GM19455 (cell line): Measurements from ENCODE around the gene RHOG.
"Not testable (repeated sequence)": the region's sequence is repeated elsewhere in the genome, so short reads cannot be mapped to it uniquely, and the experiment has no call there.

Experiments used
- ATAC-seq: cut with Tn5 transposase; IDR thresholded peaks from one replicate; pipeline ENCODE4 v1.9.1; 2021; ENCODE audit not compliant: unreplicated experiment

RHOG gene

DNA sequence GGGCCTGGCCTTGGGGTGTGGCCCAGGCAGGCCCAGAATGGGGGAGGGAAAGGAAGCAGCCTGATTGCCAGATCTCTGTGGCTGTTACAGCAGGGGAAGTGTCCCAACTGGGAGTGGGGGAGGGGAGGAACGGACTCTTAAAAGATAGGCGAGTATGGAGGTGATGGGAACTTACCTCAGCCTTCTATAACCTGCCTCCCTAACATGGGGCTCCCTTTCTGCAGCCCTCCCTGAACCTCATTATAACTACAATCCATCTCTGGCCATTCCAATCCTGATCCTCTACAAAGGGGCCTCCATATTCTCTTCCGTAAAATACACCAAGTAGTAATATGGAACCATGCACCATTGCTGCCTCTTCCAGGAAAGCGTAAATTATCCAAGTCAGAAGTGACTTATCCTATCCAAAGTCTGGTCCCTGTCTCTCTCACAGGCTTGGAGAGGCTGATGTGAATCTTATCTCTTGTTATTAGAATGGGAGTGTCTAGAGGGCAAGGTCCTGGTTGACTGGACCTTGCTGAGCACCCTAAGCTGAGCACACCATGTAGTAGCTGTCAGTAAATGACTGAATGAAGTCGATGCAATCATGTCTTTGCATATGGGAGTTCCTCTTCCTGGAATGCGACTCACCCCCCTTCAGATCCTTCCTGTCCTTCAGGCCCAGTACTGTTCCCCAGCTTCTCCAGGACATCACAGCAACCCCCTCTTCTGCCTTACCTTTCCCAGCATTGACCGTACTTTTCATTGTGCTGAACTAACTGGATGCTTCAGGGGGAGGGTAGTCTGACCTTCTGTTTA, 5.9 kb downstream of the RHOG start:
- ATAC-seq: no peak

DNA sequence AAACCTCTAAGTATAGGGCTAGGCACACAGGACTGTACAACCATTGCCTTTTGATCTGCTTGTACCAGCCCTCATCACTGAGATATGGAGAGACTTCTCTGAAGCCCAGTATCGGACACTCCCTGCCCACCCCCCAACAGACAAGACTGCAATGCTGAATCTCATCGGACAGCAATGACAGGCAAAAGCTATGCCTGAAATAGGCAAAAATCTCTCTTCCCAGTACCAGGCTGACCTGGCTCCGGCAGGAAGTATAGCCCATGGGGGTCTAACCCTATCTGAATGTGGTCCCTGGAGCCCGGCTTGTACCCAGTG, 6.5 kb downstream of the RHOG start:
- ATAC-seq: no peak

DNA sequence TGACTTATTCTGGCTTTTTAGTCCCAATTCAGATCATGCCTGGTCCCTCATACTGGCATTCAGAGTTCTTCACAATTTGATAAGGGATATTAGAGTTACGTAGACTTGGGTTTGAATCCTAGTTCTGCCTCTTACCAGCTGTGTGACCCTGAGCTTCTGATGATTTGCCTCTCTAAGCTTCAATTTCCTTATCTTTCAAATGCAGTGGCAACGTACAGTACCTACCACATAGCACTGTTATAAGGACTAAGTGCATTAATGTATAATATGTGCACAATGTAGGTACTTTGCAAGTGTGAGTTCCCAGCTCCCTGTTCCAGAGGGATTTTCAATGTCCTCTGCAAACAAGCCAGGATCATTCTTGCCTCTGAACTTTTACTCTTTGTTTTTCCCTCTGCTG, 7.3 kb downstream of the RHOG start:
- no peak for ATAC-seq

DNA sequence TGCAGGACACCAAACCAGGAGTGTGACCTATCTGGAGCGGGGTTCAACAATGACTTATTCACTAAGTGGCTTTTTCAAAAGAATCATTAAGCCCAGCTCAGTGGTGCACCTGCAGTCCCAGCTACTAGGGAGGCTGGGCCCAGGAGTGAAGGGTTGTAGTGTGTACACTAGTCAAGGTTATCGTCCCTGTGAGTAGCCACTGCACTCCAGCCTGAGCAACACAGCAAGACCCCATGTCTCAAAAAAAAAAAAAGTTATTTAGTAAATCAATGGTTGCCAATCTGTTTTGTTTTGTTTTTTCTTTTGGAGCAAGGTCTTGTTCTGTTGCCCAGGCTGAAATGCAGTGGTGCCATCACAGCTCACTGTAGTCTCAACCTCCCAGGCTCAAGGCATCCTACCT, 7.9 kb downstream of the RHOG start:
- no peak for ATAC-seq

DNA sequence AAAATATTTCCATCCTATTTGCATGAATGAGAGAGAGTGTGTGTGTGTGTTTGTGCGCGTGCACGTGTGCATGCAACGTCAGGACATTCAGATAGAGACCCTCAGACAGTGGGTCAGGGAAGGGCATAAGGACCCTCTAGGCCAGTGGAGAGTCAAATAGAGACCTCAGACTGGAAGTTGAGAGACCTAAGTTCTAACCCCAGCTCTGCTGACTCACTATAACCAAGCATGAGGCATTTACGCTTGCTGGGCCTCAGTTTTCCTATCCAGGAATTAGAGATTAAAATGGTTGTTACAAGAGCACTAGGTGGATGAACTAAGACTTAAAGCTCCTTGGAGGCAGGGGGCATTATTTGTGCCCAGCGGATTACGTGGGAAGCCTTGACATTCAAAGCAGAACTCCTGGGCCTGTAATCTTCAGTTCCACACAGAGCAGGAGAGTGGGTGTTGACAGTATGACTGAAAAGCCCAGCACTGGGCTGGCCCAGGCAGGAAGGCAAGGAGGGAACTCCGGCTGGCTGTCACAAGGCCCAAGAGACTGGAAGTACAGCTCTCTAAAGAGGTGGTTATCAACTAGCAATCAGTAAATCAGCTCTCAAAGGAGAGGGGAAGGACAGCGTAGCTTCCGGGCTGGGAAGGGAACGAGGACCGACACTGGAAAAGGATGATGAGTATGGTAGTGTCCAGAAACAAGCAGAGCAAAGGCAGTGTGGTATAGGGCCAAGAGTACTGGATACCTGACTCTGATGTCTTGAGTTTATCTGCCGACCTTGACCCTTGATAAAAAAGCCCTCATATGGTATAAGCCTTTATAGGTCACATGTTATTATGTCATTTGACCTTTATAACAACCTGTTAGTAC, 9.2 kb downstream of the RHOG start:
- ATAC-seq: no peak

DNA sequence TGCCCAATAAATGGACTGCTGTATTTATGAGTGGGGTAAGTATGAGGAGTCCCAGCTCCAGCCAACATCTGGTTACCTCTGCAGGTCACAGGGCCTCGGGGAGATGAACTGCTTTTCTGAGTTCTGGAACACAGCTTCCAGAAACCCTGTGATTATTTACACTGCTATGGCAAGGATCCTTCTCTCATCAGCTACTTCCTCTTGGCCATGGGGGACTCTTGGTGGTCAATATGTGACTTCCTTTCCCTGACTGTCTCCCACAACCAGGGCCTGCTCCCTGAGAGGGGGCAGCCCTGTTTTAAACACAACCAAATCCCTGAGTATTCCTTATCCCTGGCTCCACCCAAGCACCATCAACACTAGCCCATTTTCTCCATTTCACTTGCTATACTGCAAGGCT, 10.0 kb downstream of the RHOG start:
- no peak for ATAC-seq

DNA sequence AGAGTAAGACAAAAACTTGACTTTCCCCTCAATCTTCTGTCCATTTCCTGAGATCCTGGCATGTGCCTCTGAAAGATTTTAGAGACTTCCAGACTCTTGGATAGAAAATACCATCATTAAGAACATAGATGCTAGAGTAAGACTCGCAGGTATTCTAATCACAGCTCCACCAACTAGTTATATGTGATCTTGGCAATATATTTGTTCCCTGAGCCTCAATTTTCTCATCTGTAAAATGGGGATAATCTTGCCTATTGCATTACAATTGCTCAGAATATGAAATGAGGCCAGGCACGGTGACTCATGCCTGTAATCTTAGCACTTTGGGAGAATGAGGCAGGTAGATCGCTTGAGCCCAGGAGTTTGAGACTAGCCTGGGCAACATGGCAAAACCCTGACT, 10.7 kb downstream of the RHOG start:
- ATAC-seq: no peak

DNA sequence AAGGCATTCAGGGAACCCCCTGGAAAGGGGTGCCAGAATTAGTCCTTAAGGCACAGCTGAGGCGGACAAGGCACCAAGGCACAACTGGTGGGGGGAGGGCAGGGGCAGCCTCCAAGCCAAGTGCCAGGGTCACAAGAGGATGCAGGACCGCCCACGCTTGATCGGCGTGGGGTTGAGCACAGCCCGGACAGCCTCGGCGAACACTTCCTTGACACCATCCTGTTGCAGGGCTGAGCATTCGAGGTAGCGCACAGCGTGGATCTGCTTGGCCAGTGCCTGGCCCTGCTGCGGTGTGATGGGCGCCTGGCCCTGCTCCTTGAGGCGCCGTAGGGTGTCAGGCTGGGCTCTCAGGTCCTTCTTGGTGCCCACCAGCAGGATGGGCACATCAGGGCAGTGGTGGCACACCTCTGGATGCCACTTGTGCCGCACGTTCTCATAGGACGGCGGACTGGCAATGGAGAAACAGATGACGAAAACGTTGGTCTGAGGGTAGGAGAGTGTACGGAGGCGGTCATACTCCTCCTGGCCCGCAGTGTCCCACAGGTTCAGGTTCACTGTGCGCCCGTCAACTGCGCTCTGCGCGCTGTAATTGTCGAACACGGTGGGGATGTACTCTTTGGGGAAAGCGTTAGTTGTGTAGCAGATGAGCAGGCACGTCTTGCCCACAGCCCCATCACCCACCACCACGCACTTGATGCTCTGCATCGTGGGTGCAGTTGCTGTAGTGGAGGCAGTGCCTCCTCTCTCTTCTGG, 13.1 kb downstream of the RHOG start:
- ATAC-seq: no peak

DNA sequence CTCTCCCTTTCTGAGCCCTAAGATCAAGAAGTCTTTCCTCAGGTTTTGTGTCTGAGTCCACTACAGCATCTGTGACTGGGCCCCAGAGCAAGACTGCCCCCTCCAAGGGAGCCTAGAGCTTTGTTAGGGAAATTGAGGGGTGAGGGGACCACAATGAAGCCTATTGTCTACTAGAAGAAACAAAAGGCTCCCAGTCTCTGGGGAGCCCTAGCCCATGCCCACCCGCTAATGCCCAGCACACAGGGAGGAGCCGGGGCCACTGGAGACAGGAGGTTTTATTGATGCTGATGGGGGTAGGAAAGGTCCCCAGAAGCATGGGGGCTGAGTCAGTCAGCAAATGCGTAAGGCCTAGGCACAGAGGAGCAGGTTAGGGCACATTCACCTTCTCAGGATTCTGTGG, 14.0 kb downstream of the RHOG start:
- no peak for ATAC-seq

DNA sequence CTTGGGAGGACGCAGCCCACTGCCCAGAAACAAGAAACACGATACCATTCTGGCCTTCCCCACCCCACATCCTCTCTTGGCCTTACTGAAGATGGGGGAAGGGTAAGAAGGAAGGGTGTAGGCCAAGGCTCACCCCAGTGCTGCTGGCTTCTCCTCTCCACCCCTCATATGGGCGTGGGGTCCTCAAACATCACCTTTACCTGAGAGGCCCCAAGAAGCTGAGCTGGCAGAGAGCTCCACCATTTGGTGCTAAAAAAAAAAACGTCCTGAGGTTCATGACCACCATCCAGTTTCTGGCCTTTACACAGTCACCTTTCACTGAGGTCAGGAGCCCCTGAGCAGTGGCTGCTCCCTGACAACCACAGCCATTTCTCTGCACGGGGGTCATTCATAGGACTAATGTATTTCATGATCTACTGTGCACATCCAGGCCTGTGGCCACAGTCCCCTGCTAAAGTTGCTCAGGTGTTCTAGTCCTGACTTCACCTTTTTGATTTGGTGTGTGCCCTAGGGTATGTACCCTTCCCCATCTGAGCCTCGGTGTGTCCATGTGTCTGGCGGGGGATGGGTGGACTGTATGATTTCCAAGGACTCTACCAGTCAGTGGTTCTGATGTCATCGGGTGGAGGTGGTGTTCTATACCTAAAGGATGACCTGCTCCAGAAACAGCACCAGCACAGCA, 15.1 kb downstream of the RHOG start:
- ATAC-seq: no peak

DNA sequence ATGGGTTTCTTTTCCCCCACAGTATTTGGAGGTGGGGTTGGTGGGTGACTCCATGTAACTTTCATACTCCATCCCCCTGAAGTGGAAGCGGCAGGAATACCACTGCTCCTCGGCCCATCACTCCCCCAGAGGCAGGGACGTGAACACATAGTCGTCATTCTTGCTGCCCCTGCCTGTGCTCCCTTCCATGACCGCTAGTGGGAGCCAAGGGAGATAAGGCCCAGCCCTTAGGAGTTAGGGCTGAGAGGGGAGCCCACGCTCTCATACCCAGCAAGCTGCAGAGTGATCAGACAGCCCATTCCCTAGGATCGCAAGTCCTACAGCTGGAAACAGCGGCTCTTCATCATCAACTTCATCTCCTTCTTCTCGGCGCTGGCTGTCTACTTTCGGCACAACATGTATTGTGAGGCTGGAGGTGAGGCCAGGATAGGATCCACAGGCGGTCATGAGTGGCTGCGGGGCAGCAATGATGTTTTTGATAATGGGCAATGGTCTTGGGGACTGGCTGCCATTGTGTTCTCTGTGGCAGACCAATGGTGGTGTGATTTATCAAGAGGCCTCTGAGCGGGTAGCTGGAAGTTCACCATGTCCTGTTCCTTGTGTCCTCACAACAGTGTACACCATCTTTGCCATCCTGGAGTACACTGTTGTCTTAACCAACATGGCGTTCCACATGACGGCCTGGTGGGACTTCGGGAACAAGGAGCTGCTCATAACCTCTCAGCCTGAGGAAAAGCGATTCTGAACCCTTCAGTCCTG, 15.9 kb downstream of the RHOG start:
- ATAC-seq: peak; percentile 90

DNA sequence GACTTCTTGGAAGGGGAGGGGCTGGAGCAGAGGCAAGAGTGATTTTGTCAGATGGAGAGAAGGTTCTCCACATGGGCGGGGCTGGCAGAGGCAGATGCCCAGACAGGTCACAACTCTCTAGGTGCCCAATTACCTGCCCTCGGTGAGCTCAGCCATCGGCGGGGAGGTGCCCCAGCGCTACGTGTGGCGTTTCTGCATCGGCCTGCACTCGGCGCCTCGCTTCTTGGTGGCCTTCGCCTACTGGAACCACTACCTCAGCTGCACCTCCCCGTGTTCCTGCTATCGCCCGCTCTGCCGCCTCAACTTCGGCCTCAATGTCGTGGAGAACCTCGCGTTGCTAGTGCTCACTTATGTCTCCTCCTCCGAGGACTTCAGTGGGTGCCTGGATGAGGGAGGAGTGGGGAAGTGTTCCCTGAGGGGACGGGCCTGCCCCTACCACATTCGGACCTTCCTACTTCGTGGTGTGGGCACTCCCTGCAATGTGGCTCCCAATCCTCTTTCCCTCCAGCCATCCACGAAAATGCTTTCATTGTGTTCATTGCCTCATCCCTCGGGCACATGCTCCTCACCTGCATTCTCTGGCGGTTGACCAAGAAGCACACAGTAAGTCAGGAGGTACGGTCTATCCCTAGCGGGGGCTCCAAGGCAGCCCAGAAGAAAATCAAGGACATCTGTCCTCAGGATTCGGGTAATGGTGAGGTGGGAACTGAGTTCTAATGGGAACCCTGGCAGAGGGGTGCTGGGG, 16.8 kb downstream of the RHOG start:
- ATAC-seq: no peak

DNA sequence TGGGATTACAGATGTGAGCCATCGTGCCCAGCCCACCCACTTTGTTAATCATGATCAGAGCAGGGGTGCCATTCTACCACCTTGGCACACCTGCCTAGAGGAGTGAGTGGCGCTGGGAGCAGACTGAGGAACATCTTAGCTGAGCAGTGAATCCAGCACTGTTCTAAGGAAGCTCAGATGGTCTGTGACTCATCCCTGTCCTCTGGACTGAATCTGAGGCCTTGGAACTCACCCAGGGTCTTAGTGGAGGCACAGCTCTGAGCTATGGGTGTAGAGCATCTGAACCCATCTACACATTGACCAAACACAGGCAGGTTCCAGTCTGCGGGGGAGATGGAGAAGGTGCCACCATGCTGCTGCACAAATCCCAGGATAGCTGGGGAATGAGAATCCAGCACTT, 17.5 kb downstream of the RHOG start:
- no peak for ATAC-seq

DNA sequence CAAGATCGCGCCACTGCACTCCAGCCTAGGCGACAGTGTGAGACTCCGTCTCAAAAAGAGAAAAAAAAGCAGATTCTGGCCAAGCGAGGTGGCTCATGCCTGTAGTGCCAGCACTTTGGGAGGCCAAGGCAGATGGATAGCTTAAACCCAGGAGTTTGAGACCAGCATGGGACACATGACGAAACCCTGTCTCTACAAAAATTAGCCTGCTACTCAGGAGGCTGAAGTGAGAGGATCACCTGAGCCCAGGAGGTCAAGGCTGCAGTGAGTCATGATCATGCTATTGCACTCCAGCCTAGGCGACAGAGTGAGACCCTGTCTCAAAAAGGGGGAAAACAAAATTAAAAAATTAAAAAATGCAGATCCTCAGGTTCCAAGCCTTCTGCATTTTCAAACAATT, 18.4 kb downstream of the RHOG start:
- ATAC-seq: no peak

DNA sequence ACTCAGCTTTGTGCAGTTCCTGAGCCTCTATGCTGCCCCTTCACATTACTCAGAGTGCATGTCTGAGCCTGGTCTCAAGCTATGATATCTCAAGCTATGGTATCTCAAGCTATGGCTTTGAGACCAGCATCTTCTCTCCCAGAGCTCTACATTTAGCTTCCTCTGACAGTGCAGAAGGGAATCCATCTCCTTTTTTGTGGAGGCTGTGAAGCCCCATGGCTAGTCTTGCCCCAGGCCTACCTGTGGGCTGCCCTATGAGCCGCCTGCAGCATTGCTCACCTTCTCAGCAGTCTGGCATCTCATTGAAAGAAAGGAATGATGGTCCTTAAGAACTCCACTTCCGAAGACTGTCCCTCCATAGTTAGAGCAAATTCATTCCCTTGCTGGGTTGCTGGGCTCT, 19.8 kb downstream of the RHOG start:
- no peak for ATAC-seq

DNA sequence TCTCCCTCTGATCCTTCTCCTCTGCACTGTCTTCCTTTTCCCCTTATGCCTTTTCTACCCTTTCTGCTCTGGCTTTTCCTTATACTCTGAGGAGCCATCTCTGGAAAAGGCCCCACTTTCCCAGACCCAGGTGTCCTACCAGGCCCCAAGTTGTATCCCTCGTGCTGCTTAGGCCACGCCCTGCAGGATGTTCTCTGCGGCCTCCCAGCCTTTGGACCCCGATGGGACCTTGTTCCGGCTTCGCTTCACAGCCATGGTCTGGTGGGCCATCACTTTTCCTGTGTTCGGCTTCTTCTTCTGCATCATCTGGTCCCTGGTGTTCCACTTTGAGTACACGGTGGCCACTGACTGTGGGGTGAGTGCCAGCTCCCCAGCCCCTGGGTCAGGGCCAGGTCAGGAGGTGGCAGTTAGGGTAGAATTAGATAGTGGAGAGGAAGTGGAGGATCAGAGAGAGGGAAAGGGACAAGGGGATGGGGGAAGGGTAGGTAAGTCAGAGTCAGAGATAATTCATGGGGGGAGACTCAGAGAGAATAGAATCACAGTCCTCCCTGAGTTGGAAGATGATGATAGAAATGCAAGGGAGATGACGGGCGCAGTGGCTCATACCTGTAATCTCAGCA, 23.5 kb downstream of the RHOG start:
- no peak for ATAC-seq

DNA sequence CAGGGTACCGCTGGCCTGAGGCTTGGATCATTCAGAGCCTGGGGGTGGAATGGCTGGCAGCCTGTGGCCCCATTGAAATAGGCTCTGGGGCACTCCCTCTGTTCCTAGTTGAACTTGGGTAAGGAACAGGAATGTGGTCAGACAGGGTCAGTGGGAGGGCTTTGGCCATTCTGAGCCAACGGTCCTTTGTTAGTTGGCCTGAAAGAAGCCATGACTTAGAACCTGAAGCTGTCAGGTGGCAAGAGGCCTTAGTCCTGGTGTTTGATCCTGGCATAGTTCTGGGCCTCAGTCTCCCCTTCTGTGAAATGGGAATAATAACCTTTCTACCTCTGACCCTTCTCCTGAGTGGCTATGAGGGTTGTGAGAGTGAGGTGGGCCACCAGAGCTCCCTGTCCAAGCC, 24.1 kb downstream of the RHOG start:
- no peak for ATAC-seq

DNA sequence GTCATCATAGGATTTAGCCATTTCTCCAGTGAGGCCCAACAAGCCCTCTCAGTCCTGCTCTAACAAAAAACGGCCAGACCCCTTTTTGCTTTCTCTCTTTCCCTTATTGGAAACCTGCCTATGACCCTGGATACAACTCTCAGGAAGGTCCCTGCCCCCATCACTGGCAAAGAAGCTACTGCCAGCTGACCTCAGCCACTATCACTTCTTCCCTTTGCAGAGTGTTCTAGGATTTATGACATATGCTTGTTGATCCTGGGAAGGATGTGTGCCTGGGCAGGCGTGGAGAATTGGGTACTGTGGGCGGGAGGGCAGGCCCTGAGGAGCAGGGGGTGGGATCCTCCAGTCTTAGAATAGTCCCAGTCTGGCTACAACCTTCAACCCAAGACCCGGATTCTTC, 24.9 kb downstream of the RHOG start:
- ATAC-seq: no peak

DNA sequence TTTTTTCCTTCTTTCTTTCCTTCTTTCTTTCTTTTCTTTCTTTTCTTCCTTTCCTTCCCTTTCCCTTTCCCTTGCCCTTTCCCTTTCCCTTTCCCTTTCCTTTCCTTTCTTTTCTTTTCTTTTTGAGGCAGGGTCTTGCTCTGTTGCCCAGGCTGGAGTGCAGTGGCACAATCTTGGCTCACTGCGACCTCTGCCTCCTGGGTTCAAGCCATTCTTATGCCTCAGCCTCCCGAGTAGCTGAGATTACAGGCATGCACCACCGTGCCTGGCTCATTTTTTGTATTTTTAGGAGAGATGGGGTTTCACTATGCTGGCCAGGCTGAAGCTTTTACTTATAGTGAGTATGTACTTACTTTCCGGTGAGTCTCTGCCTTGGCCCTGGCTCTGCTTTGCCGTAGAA, 25.9 kb downstream of the RHOG start:
- not testable (repeated sequence) for ATAC-seq
